Natural killer cell (primary cell): ENCODE measurements around the gene RGL2. TPM values are rescaled to one million over a fixed set of nuclear protein-coding genes. Genes with fewer than 3 reads are reported as not detected.

Source experiments
- ATAC-seq, 3 donors: fragments of 150-1000 bp in 2 of 3; fragments of 200-7000 bp in 1 of 3; cut with Tn5 transposase; 1 replicate in 1 of 3; 2 replicates in 2 of 3; pipeline ENCODE4 v1.10.0; 2021; ENCODE audit warnings: mild to moderate bottlenecking in 2 of 3, moderate library complexity in 2 of 3
- DNase-seq, 2 donors: peaks; one replicate each; pipeline versions ENCODE4 v3.0.0 to v3.0.0-alpha.2; 2013 to 2021; ENCODE audit warnings: mixed read lengths in 1 of 2
- H3K27ac ChIP-seq: one replicate; pipeline ENCODE4 v1.5.1; 2013; ENCODE audit warnings: mild to moderate bottlenecking, low read length
- H3K27me3 ChIP-seq: one replicate; pipeline ENCODE4 v1.6.1; 2013; ENCODE audit warnings: low read length; ENCODE audit not compliant: control insufficient read depth, insufficient read depth
- H3K36me3 ChIP-seq: one replicate; pipeline ENCODE4 v1.6.1; 2013; ENCODE audit warnings: low read length; ENCODE audit not compliant: control insufficient read depth, insufficient read depth
- H3K4me1 ChIP-seq: one replicate; pipeline ENCODE4 v1.6.1; 2013; ENCODE audit warnings: low read length; ENCODE audit not compliant: control insufficient read depth, insufficient read depth
- H3K4me3 ChIP-seq: one replicate; pipeline ENCODE4 v1.5.1; 2013; ENCODE audit warnings: low read length
- H3K9me3 ChIP-seq: one replicate; pipeline ENCODE4 v1.6.1; 2013; ENCODE audit warnings: low read length; ENCODE audit not compliant: control insufficient read depth, insufficient read depth
- H3K27ac Mint-ChIP-seq, 2 donors: one replicate each; pipeline ENCODE4 v1.8.0; 2022; ENCODE audit warnings: mild to moderate bottlenecking in 2 of 2, mixed read lengths in 2 of 2, moderate library complexity in 1 of 2
- H3K27me3 Mint-ChIP-seq, 2 donors: one replicate each; pipeline ENCODE4 v1.8.0; 2022; ENCODE audit warnings: low read depth in 2 of 2, mixed read lengths in 2 of 2
- H3K36me3 Mint-ChIP-seq: one replicate; pipeline ENCODE4 v1.8.0; 2022; ENCODE audit warnings: mixed read lengths
- H3K4me1 Mint-ChIP-seq, 2 donors: one replicate each; pipeline ENCODE4 v1.8.0; 2022; ENCODE audit warnings: mixed read lengths in 2 of 2
- H3K4me3 Mint-ChIP-seq: one replicate; pipeline ENCODE4 v1.8.0; 2022; ENCODE audit warnings: mild to moderate bottlenecking, moderate library complexity, mixed read lengths
- H3K9me3 Mint-ChIP-seq, 2 donors: one replicate each; pipeline ENCODE4 v1.8.0; 2022; ENCODE audit warnings: mixed read lengths in 2 of 2
- CTCF ChIP-seq: fragments of 200-600 bp; IDR thresholded peaks from one replicate; pipeline ENCODE4 v1.8.0; 2022; ENCODE audit warnings: antibody characterized with exemption
- WGBS: methylation state at CpG from one replicate; pipeline ENCODE4 v1.1.7; 2013; ENCODE audit warnings: missing lambda C conversion rate; ENCODE audit not compliant: insufficient coverage; 5-methylcytosine and 5-hydroxymethylcytosine counted together
- intact Hi-C: fragments of 100-400 bp; cut with micrococcal nuclease; formaldehyde crosslinking; loops from one replicate; pipeline ENCODE4 v1.14.2; 2022
- total RNA-seq, 4 donors: library from RNA; stranded (reverse); fragments of 120-200 nt in 1 of 4; gene quantifications; one replicate each; pipeline versions ENCODE4 v1.2.3 to v1.2.4, GENCODE V29; 2013 to 2022

Gene RGL2
- total RNA-seq, 3 donors from 2014 or later (not counting 1 experiment from before 2014, with no cell fraction given), result 80.7 to 91.4 (median 84.9) TPM

DNA sequence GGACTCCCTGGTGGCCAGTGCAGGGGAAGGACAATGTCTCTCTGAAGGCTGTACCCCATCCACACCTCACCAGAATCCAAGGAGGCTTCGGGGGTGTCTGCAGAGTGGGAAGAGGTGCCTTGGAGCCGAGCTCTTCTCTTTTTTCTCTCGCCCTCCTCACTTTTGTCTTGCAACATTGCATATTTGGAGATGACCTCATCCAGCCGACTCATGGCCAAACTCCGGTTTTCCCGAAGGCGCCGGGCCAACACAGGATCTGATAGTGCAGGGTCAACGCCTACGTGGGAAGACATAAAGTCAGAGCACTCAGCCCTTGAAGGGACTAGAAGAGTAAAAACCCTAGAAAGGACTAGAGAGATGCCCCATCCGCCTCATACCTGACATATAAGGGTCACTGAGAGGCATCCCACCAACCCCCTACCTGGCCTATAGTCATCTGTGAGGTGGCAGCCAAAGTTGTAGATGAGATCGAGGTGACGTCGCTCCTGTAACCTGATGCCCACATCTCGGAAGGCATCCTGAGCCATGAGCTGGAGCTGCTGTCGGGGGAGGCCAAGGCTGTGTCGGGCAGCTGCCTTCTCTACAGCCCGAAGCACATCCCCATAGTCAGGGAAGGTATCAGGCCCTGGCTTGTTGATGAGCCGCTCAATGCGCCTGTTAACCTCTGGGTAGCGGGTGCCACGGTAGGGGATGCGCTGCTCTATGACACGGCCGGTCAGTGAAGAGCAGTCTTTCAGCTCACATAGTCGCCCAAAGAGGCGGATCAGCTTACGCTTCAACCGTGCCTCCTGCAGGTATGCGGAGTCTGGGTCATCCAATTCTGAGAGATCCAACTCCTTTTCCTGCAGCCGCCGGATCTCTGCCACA, 21.8 kb upstream of the RGL2 start:
- H3K27ac Mint-ChIP-seq, result peak overlapping the region; percentile 98 to 99
- H3K27me3 Mint-ChIP-seq, result no peaks in the 10 kb centered on the region
- TF ChIP-seq CTCF, result no peak
- 95% methylated on average over 32 of the region's 32 CpGs for WGBS
- intact Hi-C loops, result no loop called here
- H3K9me3 ChIP-seq, result no peaks in the 10 kb centered on the region
- no peaks in the 10 kb centered on the region for H3K9me3 Mint-ChIP-seq
- H3K36me3 ChIP-seq, result peaks cover 38% of the 10 kb centered on the region
- peaks cover 71% of the 10 kb centered on the region for H3K4me1 ChIP-seq
- DNase-seq (no peak), ATAC-seq (no peak)
- H3K27ac ChIP-seq, result no peak overlapping the region
- H3K36me3 Mint-ChIP-seq, result peaks cover 25% of the 10 kb centered on the region
- peak overlapping the region; percentile 86 for H3K4me3 Mint-ChIP-seq
- H3K4me1 Mint-ChIP-seq, result peaks cover 65 to 82% of the 10 kb centered on the region in 2 donors
- no peaks in the 10 kb centered on the region for H3K27me3 ChIP-seq
- H3K4me3 ChIP-seq, result no peak overlapping the region

- Mint-ChIP-seq H3K36me3 (peaks cover 25% of the 10 kb centered on the region), H3K27ac (peak overlapping the region; percentile 98 to 99), H3K9me3 (no peaks in the 10 kb centered on the region), H3K4me3 (peak overlapping the region; percentile 65), H3K27me3 (no peaks in the 10 kb centered on the region), H3K4me1 (peaks cover 65 to 88% of the 10 kb centered on the region in 2 donors)
- ATAC-seq (no peak), DNase-seq (no peak)
- Histone ChIP-seq H3K4me3 (no peak overlapping the region), H3K27me3 (no peaks in the 10 kb centered on the region), H3K9me3 (no peaks in the 10 kb centered on the region), H3K27ac (no peak overlapping the region), H3K4me1 (peaks cover 77% of the 10 kb centered on the region), H3K36me3 (peaks cover 38% of the 10 kb centered on the region)
- 89% methylated on average over 3 of the region's 3 CpGs for WGBS
- intact Hi-C loops, result no loop called here
- no peak for TF ChIP-seq CTCF
Observed at GRCh38 chr6:33319939-33320314, 21.2 kb upstream of the RGL2 start.

- Mint-ChIP-seq H3K36me3 (peaks cover 25% of the 10 kb centered on the region), H3K27ac (peak overlapping the region; percentile 98 to 99), H3K4me3 (peak overlapping the region; percentile 97), H3K4me1 (peaks cover 61 to 93% of the 10 kb centered on the region in 2 donors), H3K9me3 (no peaks in the 10 kb centered on the region), H3K27me3 (no peaks in the 10 kb centered on the region)
- no peaks in the 10 kb centered on the region for H3K27me3 ChIP-seq
- peaks cover 79% of the 10 kb centered on the region for H3K4me1 ChIP-seq
- intact Hi-C loops, result no loop called here
- no peak for TF ChIP-seq CTCF
- H3K36me3 ChIP-seq, result peaks cover 38% of the 10 kb centered on the region
- no peaks in the 10 kb centered on the region for H3K9me3 ChIP-seq
- 67% methylated on average over 7 of the region's 8 CpGs for WGBS
- H3K4me3 ChIP-seq, result peak overlapping the region; percentile 65
- ATAC-seq, result no peak
- H3K27ac ChIP-seq, result peak overlapping the region; percentile 84
- no peak for DNase-seq
Observed at GRCh38 chr6:33318426-33319073, 19.8 kb upstream of the RGL2 start.
